Natural killer cell (primary cell): Measurements from ENCODE around the gene AFM. TPM values are rescaled to one million over a fixed set of nuclear protein-coding genes. Genes with fewer than 3 reads are reported as not detected.

ENCODE experiments used
- ATAC-seq, 3 donors: fragments of 150-1000 bp in 2 of 3; fragments of 200-7000 bp in 1 of 3; cut with Tn5 transposase; 1 replicate in 1 of 3; 2 replicates in 2 of 3; pipeline ENCODE4 v1.10.0; 2021; ENCODE audit warnings: mild to moderate bottlenecking in 2 of 3, moderate library complexity in 2 of 3
- DNase-seq, 2 donors: peaks; one replicate each; pipeline versions ENCODE4 v3.0.0 to v3.0.0-alpha.2; 2013 to 2021; ENCODE audit warnings: mixed read lengths in 1 of 2
- H3K27ac ChIP-seq: one replicate; pipeline ENCODE4 v1.5.1; 2013; ENCODE audit warnings: mild to moderate bottlenecking, low read length
- H3K27me3 ChIP-seq: one replicate; pipeline ENCODE4 v1.6.1; 2013; ENCODE audit warnings: low read length; ENCODE audit not compliant: control insufficient read depth, insufficient read depth
- H3K36me3 ChIP-seq: one replicate; pipeline ENCODE4 v1.6.1; 2013; ENCODE audit warnings: low read length; ENCODE audit not compliant: control insufficient read depth, insufficient read depth
- H3K4me1 ChIP-seq: one replicate; pipeline ENCODE4 v1.6.1; 2013; ENCODE audit warnings: low read length; ENCODE audit not compliant: control insufficient read depth, insufficient read depth
- H3K4me3 ChIP-seq: one replicate; pipeline ENCODE4 v1.5.1; 2013; ENCODE audit warnings: low read length
- H3K9me3 ChIP-seq: one replicate; pipeline ENCODE4 v1.6.1; 2013; ENCODE audit warnings: low read length; ENCODE audit not compliant: control insufficient read depth, insufficient read depth
- H3K27ac Mint-ChIP-seq, 2 donors: one replicate each; pipeline ENCODE4 v1.8.0; 2022; ENCODE audit warnings: mild to moderate bottlenecking in 2 of 2, mixed read lengths in 2 of 2, moderate library complexity in 1 of 2
- H3K27me3 Mint-ChIP-seq, 2 donors: one replicate each; pipeline ENCODE4 v1.8.0; 2022; ENCODE audit warnings: low read depth in 2 of 2, mixed read lengths in 2 of 2
- H3K36me3 Mint-ChIP-seq: one replicate; pipeline ENCODE4 v1.8.0; 2022; ENCODE audit warnings: mixed read lengths
- H3K4me1 Mint-ChIP-seq, 2 donors: one replicate each; pipeline ENCODE4 v1.8.0; 2022; ENCODE audit warnings: mixed read lengths in 2 of 2
- H3K4me3 Mint-ChIP-seq: one replicate; pipeline ENCODE4 v1.8.0; 2022; ENCODE audit warnings: mild to moderate bottlenecking, moderate library complexity, mixed read lengths
- H3K9me3 Mint-ChIP-seq, 2 donors: one replicate each; pipeline ENCODE4 v1.8.0; 2022; ENCODE audit warnings: mixed read lengths in 2 of 2
- CTCF ChIP-seq: fragments of 200-600 bp; IDR thresholded peaks from one replicate; pipeline ENCODE4 v1.8.0; 2022; ENCODE audit warnings: antibody characterized with exemption
- WGBS: methylation state at CpG from one replicate; pipeline ENCODE4 v1.1.7; 2013; ENCODE audit warnings: missing lambda C conversion rate; ENCODE audit not compliant: insufficient coverage; 5-methylcytosine and 5-hydroxymethylcytosine counted together
- intact Hi-C: fragments of 100-400 bp; cut with micrococcal nuclease; formaldehyde crosslinking; loops from one replicate; pipeline ENCODE4 v1.14.2; 2022
- total RNA-seq, 4 donors: library from RNA; stranded (reverse); fragments of 120-200 nt in 1 of 4; gene quantifications; one replicate each; pipeline versions ENCODE4 v1.2.3 to v1.2.4, GENCODE V29; 2013 to 2022

AFM gene
- total RNA-seq, 3 donors from 2014 or later (not counting 1 experiment from before 2014, with no cell fraction given), result not detected

- DNase-seq, result no peak
- Histone ChIP-seq H3K36me3 (no peaks in the 10 kb centered on the region), H3K4me1 (no peaks in the 10 kb centered on the region), H3K27ac (no peak overlapping the region), H3K4me3 (no peak overlapping the region), H3K27me3 (no peaks in the 10 kb centered on the region), H3K9me3 (no peaks in the 10 kb centered on the region)
- H3K9me3 Mint-ChIP-seq, result no peaks in the 10 kb centered on the region
- H3K27ac Mint-ChIP-seq, result no peak overlapping the region
- H3K36me3 Mint-ChIP-seq, result no peaks in the 10 kb centered on the region
- no peak for TF ChIP-seq CTCF
- ATAC-seq, result no peak
- intact Hi-C loops, result no loop called here
- no peak overlapping the region for H3K4me3 Mint-ChIP-seq
- H3K27me3 Mint-ChIP-seq, result no peaks in the 10 kb centered on the region
- H3K4me1 Mint-ChIP-seq, result no peaks in the 10 kb centered on the region
- 91% methylated on average over 3 of the region's 3 CpGs for WGBS
Observed at GRCh38 chr4:73439991-73440390, 41.6 kb upstream of the AFM start.

- ATAC-seq (no peak), DNase-seq (no peak)
- no peaks in the 10 kb centered on the region for H3K36me3 ChIP-seq
- no peak overlapping the region for H3K27ac ChIP-seq
- Mint-ChIP-seq H3K4me3 (no peak overlapping the region), H3K9me3 (no peaks in the 10 kb centered on the region), H3K27me3 (no peaks in the 10 kb centered on the region), H3K27ac (no peak overlapping the region), H3K4me1 (no peaks in the 10 kb centered on the region), H3K36me3 (no peaks in the 10 kb centered on the region)
- H3K4me3 ChIP-seq, result no peak overlapping the region
- intact Hi-C loops, result no loop called here
- TF ChIP-seq CTCF, result no peak
- no peaks in the 10 kb centered on the region for H3K27me3 ChIP-seq
- H3K4me1 ChIP-seq, result no peaks in the 10 kb centered on the region
- H3K9me3 ChIP-seq, result no peaks in the 10 kb centered on the region
- 96% methylated on average over 3 of the region's 3 CpGs for WGBS
Observed at GRCh38 chr4:73440653-73441052, 40.9 kb upstream of the AFM start.

- H3K36me3 ChIP-seq, result no peaks in the 10 kb centered on the region
- H3K9me3 Mint-ChIP-seq, result no peaks in the 10 kb centered on the region
- 86% methylated on average over 3 of the region's 5 CpGs for whole genome bisulfite sequencing
- H3K36me3 Mint-ChIP-seq, result no peaks in the 10 kb centered on the region
- intact Hi-C loops, result no loop called here
- H3K27ac ChIP-seq, result no peak overlapping the region
- H3K4me3 ChIP-seq, result no peak overlapping the region
- H3K27me3 ChIP-seq, result no peaks in the 10 kb centered on the region
- DNase-seq (no peak), ATAC-seq (no peak)
- no peak overlapping the region for H3K4me3 Mint-ChIP-seq
- H3K4me1 ChIP-seq, result no peaks in the 10 kb centered on the region
- H3K9me3 ChIP-seq, result no peaks in the 10 kb centered on the region
- TF ChIP-seq CTCF, result no peak
- no peaks in the 10 kb centered on the region for H3K27me3 Mint-ChIP-seq
- H3K27ac Mint-ChIP-seq, result no peak overlapping the region
- no peaks in the 10 kb centered on the region for H3K4me1 Mint-ChIP-seq
Observed at GRCh38 chr4:73442275-73442674, 39.3 kb upstream of the AFM start.

- TF ChIP-seq CTCF, result no peak
Observed at GRCh38 chr4:73443224-73443623, 38.3 kb upstream of the AFM start.

More at GRCh38 chr4:73443224-73443623, 38.3 kb upstream of the AFM start:
- H3K4me1 ChIP-seq, result no peaks in the 10 kb centered on the region
- intact Hi-C loops, result no loop called here
- H3K9me3 ChIP-seq, result no peaks in the 10 kb centered on the region
- WGBS, result 66% methylated on average over 2 of the region's 3 CpGs
- H3K27me3 ChIP-seq, result no peaks in the 10 kb centered on the region
- H3K9me3 Mint-ChIP-seq, result no peaks in the 10 kb centered on the region
- no peaks in the 10 kb centered on the region for H3K27me3 Mint-ChIP-seq
- no peak overlapping the region for H3K4me3 Mint-ChIP-seq
- H3K27ac ChIP-seq, result no peak overlapping the region
- H3K4me3 ChIP-seq, result no peak overlapping the region
- H3K36me3 Mint-ChIP-seq, result no peaks in the 10 kb centered on the region
- H3K27ac Mint-ChIP-seq, result no peak overlapping the region
- H3K4me1 Mint-ChIP-seq, result no peaks in the 10 kb centered on the region
- DNase-seq (no peak), ATAC-seq (no peak)
- no peaks in the 10 kb centered on the region for H3K36me3 ChIP-seq
